H9 (cell line): ENCODE results near the gene BMERB1. TPM values are rescaled to one million over a fixed set of nuclear protein-coding genes. Genes with fewer than 3 reads are reported as not detected.

ENCODE experiments used
- DNase-seq: peaks from one replicate; pipeline ENCODE4 v3.0.0-alpha.2; 2017
- H2AFZ ChIP-seq: one replicate; pipeline ENCODE4 v1.6.1; 2013; ENCODE audit warnings: mild to moderate bottlenecking, low read length, control low read depth, moderate library complexity
- H2AK5ac ChIP-seq: 2 replicates; pipeline ENCODE4 v1.6.1; 2013; ENCODE audit warnings: low read length, control low read depth, mixed read lengths; ENCODE audit not compliant: insufficient read length
- H2BK120ac ChIP-seq: one replicate; pipeline ENCODE4 v1.6.1; 2013; ENCODE audit warnings: low read depth, mild to moderate bottlenecking, low read length, control low read depth, inconsistent platforms; ENCODE audit not compliant: poor library complexity, severe bottlenecking
- H2BK12ac ChIP-seq: 2 replicates; pipeline ENCODE4 v1.6.1; 2013; ENCODE audit warnings: low read length, control low read depth, mixed read lengths, low read depth; ENCODE audit not compliant: insufficient read length
- H2BK15ac ChIP-seq: 2 replicates; pipeline ENCODE4 v1.6.1; 2013; ENCODE audit warnings: low read depth, low read length, control low read depth
- H2BK20ac ChIP-seq: one replicate; pipeline ENCODE4 v1.6.1; 2013; ENCODE audit warnings: low read depth, mild to moderate bottlenecking, low read length, control low read depth, inconsistent platforms; ENCODE audit not compliant: poor library complexity, severe bottlenecking
- H2BK5ac ChIP-seq: 2 replicates; pipeline ENCODE4 v1.6.1; 2013; ENCODE audit warnings: low read length, control low read depth, mixed read lengths; ENCODE audit not compliant: insufficient read length
- H3K14ac ChIP-seq: 2 replicates; pipeline ENCODE4 v1.6.1; 2013; ENCODE audit warnings: low read length, control low read depth; ENCODE audit not compliant: insufficient read depth
- H3K18ac ChIP-seq: 2 replicates; pipeline ENCODE4 v1.6.1; 2013; ENCODE audit warnings: low read depth, mild to moderate bottlenecking, mixed read lengths, low read length, control low read depth; ENCODE audit not compliant: insufficient read length
- H3K23ac ChIP-seq: 2 replicates; pipeline ENCODE4 v1.6.1; 2013; ENCODE audit warnings: low read length, control low read depth, mixed read lengths, low read depth; ENCODE audit not compliant: insufficient read length
- H3K23me2 ChIP-seq: 2 replicates; pipeline ENCODE4 v1.6.1; 2013; ENCODE audit warnings: low read depth, mild to moderate bottlenecking, mixed read lengths, low read length, control low read depth; ENCODE audit not compliant: insufficient read length, poor library complexity, severe bottlenecking
- H3K27ac ChIP-seq: 2 replicates; pipeline ENCODE4 v1.5.1; 2013; ENCODE audit warnings: low read length, control low read depth, mixed read lengths, low read depth; ENCODE audit not compliant: insufficient read length
- H3K27me3 ChIP-seq: 2 replicates; pipeline ENCODE4 v1.6.1; 2013; ENCODE audit warnings: low read length, control low read depth, inconsistent platforms; ENCODE audit not compliant: insufficient read depth
- H3K4ac ChIP-seq: 2 replicates; pipeline ENCODE4 v1.6.1; 2013; ENCODE audit warnings: low read depth, mild to moderate bottlenecking, control low read depth, inconsistent platforms, low read length, moderate library complexity
- H3K4me1 ChIP-seq: 2 replicates; pipeline ENCODE4 v1.6.1; 2013; ENCODE audit warnings: low read length, control low read depth, inconsistent platforms; ENCODE audit not compliant: insufficient read depth
- H3K4me2 ChIP-seq: 2 replicates; pipeline ENCODE4 v1.6.1; 2013; ENCODE audit warnings: low read length, control low read depth, mixed read lengths; ENCODE audit not compliant: insufficient read length, insufficient read depth
- H3K56ac ChIP-seq: 2 replicates; pipeline ENCODE4 v1.6.1; 2013; ENCODE audit warnings: low read depth, mild to moderate bottlenecking, mixed read lengths, low read length, control low read depth; ENCODE audit not compliant: insufficient read length
- H3K79me1 ChIP-seq: 2 replicates; pipeline ENCODE4 v1.6.1; 2013; ENCODE audit warnings: low read depth, mild to moderate bottlenecking, moderate library complexity, low read length, control low read depth, inconsistent platforms; ENCODE audit not compliant: insufficient read depth, poor library complexity, severe bottlenecking
- H3K79me2 ChIP-seq: 2 replicates; pipeline ENCODE4 v1.6.1; 2013; ENCODE audit warnings: low read length, control low read depth, inconsistent platforms; ENCODE audit not compliant: insufficient read depth
- H3K9ac ChIP-seq: 2 replicates; pipeline ENCODE4 v1.6.1; 2013; ENCODE audit warnings: low read length, control low read depth, mixed read lengths; ENCODE audit not compliant: insufficient read length; ENCODE audit errors: extremely low read depth
- H3K9me3 ChIP-seq: one replicate; pipeline ENCODE4 v1.6.1; 2013; ENCODE audit warnings: low read depth, low read length, inconsistent platforms; ENCODE audit not compliant: control insufficient read depth
- H3T11ph ChIP-seq: one replicate; pipeline ENCODE4 v1.6.1; 2013; ENCODE audit warnings: mild to moderate bottlenecking, low read length, control low read depth, inconsistent platforms
- H4K20me1 ChIP-seq: one replicate; pipeline ENCODE4 v1.6.1; 2013; ENCODE audit not compliant: control insufficient read depth, insufficient read length, insufficient read depth
- H4K5ac ChIP-seq: 2 replicates; pipeline ENCODE4 v1.6.1; 2013; ENCODE audit warnings: low read depth, mild to moderate bottlenecking, mixed read lengths, low read length, control low read depth; ENCODE audit not compliant: insufficient read length
- H4K8ac ChIP-seq: replicated peaks from 2 replicates; pipeline ENCODE4 v1.6.1; 2013; ENCODE audit warnings: low read length, control low read depth, mixed read lengths, low read depth; ENCODE audit not compliant: insufficient read length
- H4K91ac ChIP-seq: 2 replicates; pipeline ENCODE4 v1.6.1; 2013; ENCODE audit warnings: low read depth, mild to moderate bottlenecking, moderate library complexity, mixed read lengths, low read length, control low read depth; ENCODE audit not compliant: insufficient read length
- H3K27ac Mint-ChIP-seq, 3 experiments: 2 replicates in 2 of 3; 3 replicates in 1 of 3; pipeline ENCODE4 v1.8.0; 2020 to 2021; ENCODE audit warnings: mixed read lengths in 3 of 3, mild to moderate bottlenecking in 1 of 3, moderate library complexity in 1 of 3
- H3K27me3 Mint-ChIP-seq: 2 replicates; pipeline ENCODE4 v1.8.0; 2021; ENCODE audit warnings: low read depth, mild to moderate bottlenecking, moderate library complexity, mixed read lengths
- H3K36me3 Mint-ChIP-seq, 3 experiments: 2 replicates in 2 of 3; 3 replicates in 1 of 3; pipeline ENCODE4 v1.8.0; 2020 to 2021; ENCODE audit warnings: low read depth in 3 of 3, mixed read lengths in 3 of 3; ENCODE audit not compliant: insufficient read depth in 1 of 3
- H3K4me1 Mint-ChIP-seq, 2 experiments: 2 replicates each; pipeline ENCODE4 v1.8.0; 2020; ENCODE audit warnings: mixed read lengths in 2 of 2
- H3K4me3 Mint-ChIP-seq, 2 experiments: 2 replicates in 1 of 2; 3 replicates in 1 of 2; pipeline ENCODE4 v1.8.0; 2020 to 2021; ENCODE audit warnings: mild to moderate bottlenecking in 2 of 2, mixed read lengths in 2 of 2, moderate library complexity in 1 of 2
- H3K9me3 Mint-ChIP-seq, 2 experiments: 2 replicates in 1 of 2; 3 replicates in 1 of 2; pipeline ENCODE4 v1.8.0; 2020; ENCODE audit warnings: mild to moderate bottlenecking in 2 of 2, mixed read lengths in 2 of 2, moderate library complexity in 1 of 2
- CTCF ChIP-seq: fragments of 200-600 bp; sonication (generic); conservative IDR thresholded peaks from 3 replicates; pipeline ENCODE4 v1.8.0; 2021; ENCODE audit warnings: antibody characterized with exemption, mild to moderate bottlenecking
- WGBS: extraction: QIAGEN DNeasy Blood & Tissue Kit; methylation state at CpG from one replicate; pipeline ENCODE4 v1.1.7; 2013; ENCODE audit warnings: missing lambda C conversion rate, low lambda C conversion rate, mixed read lengths; ENCODE audit not compliant: insufficient read length; ENCODE audit errors: extremely low coverage; 5-methylcytosine and 5-hydroxymethylcytosine counted together
- total RNA-seq: library from RNA; stranded (reverse); gene quantifications from 2 replicates; pipeline ENCODE4 v1.2.1, GENCODE V29; 2021

The BMERB1 gene
- total RNA-seq, 1 experiment from 2014 or later = 19.5 TPM

- Histone ChIP-seq H2BK120ac (no peak overlapping the region), H3K4ac (no peak overlapping the region), H3T11ph (no peak overlapping the region), H4K8ac (no peak overlapping the region), H2AK5ac (no peak overlapping the region), H3K9ac (no peak overlapping the region), H2BK20ac (no peak overlapping the region), H3K27ac (no peak overlapping the region), H2BK15ac (no peak overlapping the region), H2AFZ (no peak overlapping the region), H3K56ac (no peak overlapping the region), H3K27me3 (no peaks in the 10 kb centered on the region), H3K79me1 (no peaks in the 10 kb centered on the region), H3K18ac (no peak overlapping the region), H4K91ac (no peak overlapping the region), H3K23ac (no peak overlapping the region), H4K20me1 (no peaks in the 10 kb centered on the region), H3K23me2 (no peaks in the 10 kb centered on the region), H3K79me2 (no peaks in the 10 kb centered on the region), H2BK12ac (no peak overlapping the region), H3K14ac (no peak overlapping the region), H3K9me3 (no peaks in the 10 kb centered on the region), H3K4me1 (no peaks in the 10 kb centered on the region; the same call in 1 of the 2 replicates), H4K5ac (no peak overlapping the region), H3K4me2 (no peak overlapping the region), H2BK5ac (no peak overlapping the region)
- Mint-ChIP-seq H3K4me1 (peaks cover 9 to 17% of the 10 kb centered on the region in 2 experiments), H3K4me3 (no peak overlapping the region), H3K9me3 (peaks cover 9 to 12% of the 10 kb centered on the region in 2 experiments), H3K27ac (no peak overlapping the region; a peak in 1 of 7 replicates), H3K36me3 (peaks cover 0 to 17% (median 12%) of the 10 kb centered on the region in 3 experiments; a peak in 6 of 7 replicates), H3K27me3 (no peaks in the 10 kb centered on the region)
- no peak for TF ChIP-seq CTCF
- no CpG with 5 or more reads among the region's 6 CpGs for WGBS
- DNase-seq = no peak
Observed at GRCh38 chr16:15547768-15548096, 113.3 kb downstream of the BMERB1 start.
